OCI-LY7 (cell line): ENCODE results near the gene CPA1. TPM values are rescaled to one million over a fixed set of nuclear protein-coding genes. Genes with fewer than 3 reads are reported as not detected.

Experiments
- BruUV-seq: library from RNA; stranded (reverse); fragments of 400-500 nt; replicated peaks from 2 replicates; lab custom pipeline; 2021; lab: Mats Ljungman, UMichigan
- CTCF ChIA-PET: fragments of 300-600 bp; sonication (Branson Sonifier 250); formaldehyde crosslinking; loops from one replicate; lab custom pipeline; 2022; ENCODE audit warnings: antibody characterized with exemption; ENCODE audit not compliant: unreplicated experiment; lab: Charles Lee
- POLR2A ChIA-PET: fragments of 300-600 bp; sonication (Branson Sonifier 250); formaldehyde crosslinking; loops from one replicate; lab custom pipeline; 2022; ENCODE audit warnings: antibody characterized with exemption; lab: Charles Lee
- DNase-seq: peaks from one replicate; pipeline ENCODE4 v3.0.0-alpha.2; 2015; ENCODE audit warnings: low spot score
- H2AFZ ChIP-seq: fragments of 200-600 bp; sonication (generic), shearing (Covaris generic); 2 replicates; pipeline ENCODE4 v1.6.1; 2014; ENCODE audit warnings: mild to moderate bottlenecking, antibody characterized with exemption, low read length, moderate library complexity
- H3K27ac ChIP-seq: fragments of 200-600 bp; sonication (generic); 2 replicates; pipeline ENCODE4 v1.5.1; 2014; ENCODE audit warnings: mixed run types, low read depth, mild to moderate bottlenecking, moderate library complexity, low read length, inconsistent platforms; ENCODE audit not compliant: poor library complexity, severe bottlenecking
- H3K36me3 ChIP-seq: fragments of 200-600 bp; sonication (generic); 2 replicates; pipeline ENCODE4 v1.6.1; 2014; ENCODE audit warnings: mild to moderate bottlenecking, antibody characterized with exemption, low read length, moderate library complexity, mixed read lengths; ENCODE audit not compliant: insufficient read depth
- H3K4me1 ChIP-seq: fragments of 200-600 bp; sonication (generic); 2 replicates; pipeline ENCODE4 v1.5.1; 2014; ENCODE audit warnings: mild to moderate bottlenecking, low read length; ENCODE audit not compliant: insufficient read depth, poor library complexity, severe bottlenecking
- H3K4me2 ChIP-seq: fragments of 200-600 bp; sonication (generic); 2 replicates; pipeline ENCODE4 v1.6.1; 2014; ENCODE audit warnings: mild to moderate bottlenecking, low read length
- H3K4me3 ChIP-seq: fragments of 200-600 bp; sonication (generic); 2 replicates; pipeline ENCODE4 v1.5.1; 2014; ENCODE audit warnings: mild to moderate bottlenecking, low read depth, low read length; ENCODE audit not compliant: poor library complexity, severe bottlenecking
- H3K79me2 ChIP-seq: fragments of 200-600 bp; sonication (generic); 2 replicates; pipeline ENCODE4 v1.6.1; 2016; ENCODE audit warnings: low read depth, mild to moderate bottlenecking, low read length, moderate library complexity, mixed read lengths; ENCODE audit not compliant: insufficient read depth
- H3K9me2 ChIP-seq: fragments of 200-600 bp; sonication (generic); 2 replicates; pipeline ENCODE4 v1.6.1; 2016; ENCODE audit warnings: mild to moderate bottlenecking, low read length, mixed read lengths; ENCODE audit not compliant: insufficient read depth
- H3K9me3 ChIP-seq: fragments of 200-600 bp; sonication (generic); 2 replicates; pipeline ENCODE4 v1.6.1; 2014; ENCODE audit warnings: mild to moderate bottlenecking, mixed run types, low read length, mixed read lengths
- H4K20me1 ChIP-seq: fragments of 200-600 bp; sonication (generic); 2 replicates; pipeline ENCODE4 v1.6.1; 2014; ENCODE audit warnings: mild to moderate bottlenecking, antibody characterized with exemption, low read length, moderate library complexity, mixed read lengths; ENCODE audit not compliant: insufficient read depth
- CTCF ChIP-seq: fragments of 200-600 bp; sonication (generic); conservative IDR thresholded peaks from 2 replicates; pipeline ENCODE4 v1.5.1; 2014; ENCODE audit warnings: mild to moderate bottlenecking, antibody characterized with exemption, low read length, moderate library complexity, mixed read lengths
- EZH2phosphoT487 ChIP-seq: fragments of 200-600 bp; sonication (generic); IDR thresholded peaks from 2 replicates; pipeline ENCODE4 v1.6.1; 2018; ENCODE audit warnings: low read depth, borderline replicate concordance, mild to moderate bottlenecking, mixed run types, antibody characterized with exemption, low read length, moderate library complexity, mixed read lengths
- intact Hi-C: fragments of 100-400 bp; cut with micrococcal nuclease; formaldehyde crosslinking; loops from one replicate; pipeline ENCODE4 v1.10.0; 2022; ENCODE audit not compliant: unreplicated experiment
- total RNA-seq, 2 experiments: library from RNA; depleted of rRNA in 1 of 2; stranded (reverse); fragments of >200 nt in 1 of 2; shearing (Covaris generic) in 1 of 2; gene quantifications; 2 replicates each; pipeline ENCODE4 v1.2.3, GENCODE V29; 2014 to 2022

Gene CPA1
- total RNA-seq, 2 experiments from 2014 or later = not detected

GRCh38 chr7:130410868-130411541, 30.7 kb downstream of the CPA1 start:
- intact Hi-C loops = no loop called here
- Histone ChIP-seq H2AFZ (no peak overlapping the region), H3K36me3 (0 out of 2 replicates have a peak, but pooled peaks cover 4% of the 10 kb centered on the region), H3K9me2 (no peaks in the 10 kb centered on the region), H3K9me3 (no peaks in the 10 kb centered on the region), H4K20me1 (no peaks in the 10 kb centered on the region), H3K4me3 (no peak overlapping the region), H3K27ac (no peak overlapping the region), H3K4me1 (no peaks in the 10 kb centered on the region), H3K4me2 (no peak overlapping the region), H3K79me2 (no peaks in the 10 kb centered on the region)
- ChIA-PET POLR2A (interaction anchor here (0.7 to 2.8 kb wide), 2 partner anchors 27 to 93 kb away, joined by 3 to 7 read pairs; no protein-coding TSS in a partner anchor), CTCF (no interaction called here)
- no TSS peak for BruUV-seq
- TF ChIP-seq EZH2phosphoT487 (no peak), CTCF (no peak)
- no peak for DNase-seq

GRCh38 chr7:130413201-130413600, 32.9 kb downstream of the CPA1 start:
- CTCF ChIA-PET = no interaction called here
- Histone ChIP-seq H3K36me3 (peaks cover 4% of the 10 kb centered on the region; the same call in 1 of the 2 replicates), H4K20me1 (no peaks in the 10 kb centered on the region), H3K27ac (no peak overlapping the region), H3K4me3 (no peak overlapping the region), H3K4me1 (no peaks in the 10 kb centered on the region), H2AFZ (no peak overlapping the region), H3K9me2 (no peaks in the 10 kb centered on the region), H3K9me3 (no peaks in the 10 kb centered on the region), H3K4me2 (no peak overlapping the region), H3K79me2 (no peaks in the 10 kb centered on the region)
- TF ChIP-seq EZH2phosphoT487 (no peak), CTCF (no peak)
- POLR2A ChIA-PET = interaction anchor here (0.7 to 2.8 kb wide), 2 partner anchors 25 to 36 kb away, joined by 3 to 7 read pairs; no protein-coding TSS in a partner anchor
- intact Hi-C loops = no loop called here
- DNase-seq = no peak
- no TSS peak for BruUV-seq

GRCh38 chr7:130415006-130415405, 34.7 kb downstream of the CPA1 start:
- Histone ChIP-seq H3K4me2 (no peak overlapping the region), H3K27ac (no peak overlapping the region), H4K20me1 (no peaks in the 10 kb centered on the region), H3K79me2 (no peaks in the 10 kb centered on the region), H3K36me3 (peaks cover 4% of the 10 kb centered on the region; the same call in 1 of the 2 replicates), H3K4me3 (no peak overlapping the region), H3K4me1 (no peaks in the 10 kb centered on the region), H2AFZ (no peak overlapping the region), H3K9me2 (no peaks in the 10 kb centered on the region), H3K9me3 (no peaks in the 10 kb centered on the region)
- no TSS peak for BruUV-seq
- intact Hi-C loops = no loop called here
- DNase-seq = no peak
- POLR2A ChIA-PET = no interaction called here
- CTCF ChIA-PET = no interaction called here
- TF ChIP-seq EZH2phosphoT487 (no peak), CTCF (no peak)
